Upper lobe of left lung (tissue), 4 donors: Measurements from ENCODE around the gene ANXA4.

Experiments used
- POLR2A ChIP-seq, 4 donors: fragments of 450-650 bp; IDR thresholded peaks; one replicate each; pipeline ENCODE4 v1.5.1; 2016 to 2017; ENCODE audit warnings: antibody characterized with exemption in 4 of 4, mild to moderate bottlenecking in 2 of 4
- TF ChIP-seq, protein P1 (sequence below), 6 experiments: fragments of 450-650 bp in 4 of 6; fragments of 200-600 bp in 2 of 6; sonication (generic) in 2 of 6; IDR thresholded peaks; one replicate each; pipeline ENCODE4 v1.5.1; 2016 to 2019; ENCODE audit warnings: antibody characterized with exemption in 6 of 6

DNA sequence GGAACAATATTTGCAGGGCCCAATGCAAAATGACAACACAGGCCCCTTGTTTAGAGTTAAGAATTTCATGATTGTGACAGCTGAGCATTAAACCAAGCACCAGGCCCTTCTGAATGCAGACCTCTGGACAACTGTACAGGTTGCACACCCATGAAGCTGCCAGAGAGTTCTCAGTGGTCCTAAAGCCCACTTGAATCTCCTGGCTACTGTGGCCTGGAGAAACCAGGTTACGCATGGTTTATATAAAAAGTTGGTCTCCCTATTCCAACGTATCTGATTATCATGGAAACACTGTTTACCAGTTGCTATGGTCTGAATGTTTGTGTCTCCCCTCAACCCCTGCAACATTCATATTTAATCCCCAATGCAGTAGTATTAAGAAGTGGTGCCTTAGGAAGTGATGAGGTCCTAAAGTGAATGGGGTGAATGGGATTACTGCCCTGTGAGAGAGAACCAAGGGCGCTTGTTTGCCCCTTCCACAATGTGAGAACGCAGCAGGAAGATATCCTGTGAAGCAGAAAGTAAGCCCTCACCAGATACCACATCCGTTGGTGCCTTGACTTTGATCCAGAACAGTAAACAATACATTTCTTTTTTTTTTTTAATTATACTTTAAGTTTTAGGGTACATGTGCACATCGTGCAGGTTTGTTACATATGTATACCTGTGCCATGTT is 48.0 kb upstream of the ANXA4 start:
- TF ChIP-seq, protein P1, sequence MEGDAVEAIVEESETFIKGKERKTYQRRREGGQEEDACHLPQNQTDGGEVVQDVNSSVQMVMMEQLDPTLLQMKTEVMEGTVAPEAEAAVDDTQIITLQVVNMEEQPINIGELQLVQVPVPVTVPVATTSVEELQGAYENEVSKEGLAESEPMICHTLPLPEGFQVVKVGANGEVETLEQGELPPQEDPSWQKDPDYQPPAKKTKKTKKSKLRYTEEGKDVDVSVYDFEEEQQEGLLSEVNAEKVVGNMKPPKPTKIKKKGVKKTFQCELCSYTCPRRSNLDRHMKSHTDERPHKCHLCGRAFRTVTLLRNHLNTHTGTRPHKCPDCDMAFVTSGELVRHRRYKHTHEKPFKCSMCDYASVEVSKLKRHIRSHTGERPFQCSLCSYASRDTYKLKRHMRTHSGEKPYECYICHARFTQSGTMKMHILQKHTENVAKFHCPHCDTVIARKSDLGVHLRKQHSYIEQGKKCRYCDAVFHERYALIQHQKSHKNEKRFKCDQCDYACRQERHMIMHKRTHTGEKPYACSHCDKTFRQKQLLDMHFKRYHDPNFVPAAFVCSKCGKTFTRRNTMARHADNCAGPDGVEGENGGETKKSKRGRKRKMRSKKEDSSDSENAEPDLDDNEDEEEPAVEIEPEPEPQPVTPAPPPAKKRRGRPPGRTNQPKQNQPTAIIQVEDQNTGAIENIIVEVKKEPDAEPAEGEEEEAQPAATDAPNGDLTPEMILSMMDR (IDR thresholded peaks at IDR 0.05), result no peak
- no peak for TF ChIP-seq POLR2A (IDR thresholded peaks at IDR 0.05)
